ENCODE data around the gene ARFGAP2.

Gene ARFGAP2

GRCh38 chr11:47183969-47184368, 7.3 kb upstream of the ARFGAP2 start:
- DNase-seq (ENCODE audit: low read depth in 1 of 2, low spot score in 1 of 2): no peak
- Histone ChIP-seq H3K4me3 (replicated peaks; ENCODE audit: insufficient read depth, low read length) (no peak overlapping the region), H3K27me3 (ENCODE audit: insufficient read depth, poor library complexity, severe bottlenecking) (peaks cover 31% of the 10 kb centered on the region), H3K27ac (replicated peaks) (no peak overlapping the region)
- TF ChIP-seq SPI1 (IDR thresholded peaks at IDR 0.05; ENCODE audit: borderline replicate concordance, low read depth) (no peak), REST (IDR thresholded peaks at IDR 0.05; ENCODE audit: insufficient replicate concordance, low read depth) (no peak), POLR2AphosphoS5 (IDR thresholded peaks at IDR 0.05; ENCODE audit: low read depth) (no peak), GABPA (IDR thresholded peaks at IDR 0.05; ENCODE audit: low read depth) (no peak), CTCF (IDR thresholded peaks at IDR 0.05; ENCODE audit: insufficient read depth, low read length) (no peak)

- no peak for TF ChIP-seq SPI1 (IDR thresholded peaks at IDR 0.05; ENCODE audit: borderline replicate concordance, low read depth)
- no peak for TF ChIP-seq CTCF (IDR thresholded peaks at IDR 0.05; ENCODE audit: insufficient read depth, low read length)
- TF ChIP-seq POLR2AphosphoS5 (IDR thresholded peaks at IDR 0.05; ENCODE audit: low read depth): no peak
- TF ChIP-seq GABPA (IDR thresholded peaks at IDR 0.05; ENCODE audit: low read depth): no peak
- TF ChIP-seq REST (IDR thresholded peaks at IDR 0.05; ENCODE audit: insufficient replicate concordance, low read depth): no peak
- no peak for DNase-seq (ENCODE audit: low read depth in 1 of 2, low spot score in 1 of 2)
- no peak overlapping the region for H3K4me3 ChIP-seq (replicated peaks; ENCODE audit: insufficient read depth, low read length)
- H3K27me3 ChIP-seq (ENCODE audit: insufficient read depth, poor library complexity, severe bottlenecking): peaks cover 27% of the 10 kb centered on the region
- H3K27ac ChIP-seq (replicated peaks): no peak overlapping the region
Measured at GRCh38 chr11:47183031-47183856, 6.6 kb upstream of the ARFGAP2 start.

GRCh38 chr11:47182380-47182779, 5.7 kb upstream of the ARFGAP2 start:
- H3K27me3 ChIP-seq (ENCODE audit: insufficient read depth, poor library complexity, severe bottlenecking): peaks cover 18% of the 10 kb centered on the region
- DNase-seq (ENCODE audit: low read depth in 1 of 2, low spot score in 1 of 2): no peak
- H3K27ac ChIP-seq (replicated peaks): no peak overlapping the region
- TF ChIP-seq SPI1 (IDR thresholded peaks at IDR 0.05; ENCODE audit: borderline replicate concordance, low read depth) (no peak), POLR2AphosphoS5 (IDR thresholded peaks at IDR 0.05; ENCODE audit: low read depth) (no peak), GABPA (IDR thresholded peaks at IDR 0.05; ENCODE audit: low read depth) (no peak), REST (IDR thresholded peaks at IDR 0.05; ENCODE audit: insufficient replicate concordance, low read depth) (no peak), CTCF (IDR thresholded peaks at IDR 0.05; ENCODE audit: insufficient read depth, low read length) (no peak)
- H3K4me3 ChIP-seq (replicated peaks; ENCODE audit: insufficient read depth, low read length): no peak overlapping the region

All from HL-60 (cell line).